ENCODE data around the gene MMP23B.

DNA sequence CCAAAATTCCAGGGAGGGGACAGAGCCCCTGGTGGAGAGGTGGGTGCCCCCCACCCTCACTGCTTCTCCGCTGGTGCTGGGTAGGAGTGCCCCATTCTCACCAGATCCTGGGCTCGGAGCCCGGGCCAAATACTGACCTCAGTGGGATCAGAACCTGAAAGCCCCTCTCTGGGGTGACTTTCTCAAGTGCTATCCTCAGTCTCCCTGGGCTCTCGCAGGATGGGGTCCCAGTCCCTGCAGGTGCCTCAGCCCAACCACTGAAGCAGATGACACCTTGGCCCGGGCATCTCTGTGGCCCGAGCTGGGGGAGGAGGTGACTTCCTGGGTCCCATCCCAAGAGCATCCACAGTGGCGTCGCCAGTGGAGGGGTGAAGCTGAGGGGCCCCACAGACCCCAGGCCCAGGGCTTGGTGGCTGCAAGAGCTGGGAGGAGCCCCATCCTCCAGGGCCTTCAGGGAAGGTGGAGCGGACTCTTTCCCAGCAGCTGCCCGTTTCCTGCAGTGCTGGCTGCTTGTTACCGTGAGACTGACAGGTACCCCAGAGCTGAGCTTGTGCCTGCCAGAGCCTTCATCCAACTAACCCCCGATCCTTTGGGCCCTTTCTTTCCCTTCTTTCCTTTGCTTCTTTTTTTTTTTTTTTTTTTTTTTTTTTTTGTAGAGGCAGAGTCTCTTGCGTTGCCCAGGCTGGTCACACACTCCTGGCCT lies 28.2 kb upstream of the MMP23B start:
- no peak for TF ChIP-seq MXI1 (conservative IDR thresholded peaks at IDR 0.05; ENCODE audit: poor library complexity, severe bottlenecking)
- TF ChIP-seq, protein P1, sequence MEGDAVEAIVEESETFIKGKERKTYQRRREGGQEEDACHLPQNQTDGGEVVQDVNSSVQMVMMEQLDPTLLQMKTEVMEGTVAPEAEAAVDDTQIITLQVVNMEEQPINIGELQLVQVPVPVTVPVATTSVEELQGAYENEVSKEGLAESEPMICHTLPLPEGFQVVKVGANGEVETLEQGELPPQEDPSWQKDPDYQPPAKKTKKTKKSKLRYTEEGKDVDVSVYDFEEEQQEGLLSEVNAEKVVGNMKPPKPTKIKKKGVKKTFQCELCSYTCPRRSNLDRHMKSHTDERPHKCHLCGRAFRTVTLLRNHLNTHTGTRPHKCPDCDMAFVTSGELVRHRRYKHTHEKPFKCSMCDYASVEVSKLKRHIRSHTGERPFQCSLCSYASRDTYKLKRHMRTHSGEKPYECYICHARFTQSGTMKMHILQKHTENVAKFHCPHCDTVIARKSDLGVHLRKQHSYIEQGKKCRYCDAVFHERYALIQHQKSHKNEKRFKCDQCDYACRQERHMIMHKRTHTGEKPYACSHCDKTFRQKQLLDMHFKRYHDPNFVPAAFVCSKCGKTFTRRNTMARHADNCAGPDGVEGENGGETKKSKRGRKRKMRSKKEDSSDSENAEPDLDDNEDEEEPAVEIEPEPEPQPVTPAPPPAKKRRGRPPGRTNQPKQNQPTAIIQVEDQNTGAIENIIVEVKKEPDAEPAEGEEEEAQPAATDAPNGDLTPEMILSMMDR (IDR thresholded peaks at IDR 0.05; ENCODE audit: poor library complexity, severe bottlenecking), result no peak
- TF ChIP-seq RAD21 (conservative IDR thresholded peaks at IDR 0.05), result no peak
- TF ChIP-seq POLR2AphosphoS5 (IDR thresholded peaks at IDR 0.05), result no peak
